IPS-20b (cell line): ENCODE results near the gene AMPD2.
A peak's percentile ranks its signal among the peaks of the same experiment; 100 is the strongest.

Source experiments
- H3K27ac ChIP-seq: one replicate; pipeline ENCODE4 v1.5.1; 2013; ENCODE audit warnings: low read length
- H3K27me3 ChIP-seq: 2 replicates; pipeline ENCODE4 v1.6.1; 2013; ENCODE audit warnings: mild to moderate bottlenecking, low read length, inconsistent platforms; ENCODE audit not compliant: insufficient read depth
- H3K36me3 ChIP-seq: 2 replicates; pipeline ENCODE4 v1.6.1; 2013; ENCODE audit warnings: low read depth, mild to moderate bottlenecking, inconsistent platforms, low read length, moderate library complexity; ENCODE audit not compliant: insufficient read depth
- H3K4me1 ChIP-seq: 2 replicates; pipeline ENCODE4 v1.6.1; 2013; ENCODE audit warnings: mild to moderate bottlenecking, control low read depth, inconsistent platforms, low read length, moderate library complexity; ENCODE audit not compliant: insufficient read depth
- H3K4me3 ChIP-seq: 2 replicates; pipeline ENCODE4 v1.5.1; 2013; ENCODE audit warnings: mild to moderate bottlenecking, low read length, inconsistent platforms
- H3K9ac ChIP-seq: 2 replicates; pipeline ENCODE4 v1.6.1; 2013; ENCODE audit warnings: low read depth, mild to moderate bottlenecking, inconsistent platforms, low read length, moderate library complexity
- H3K9me3 ChIP-seq: 2 replicates; pipeline ENCODE4 v1.6.1; 2013; ENCODE audit warnings: mild to moderate bottlenecking, low read depth, low read length, inconsistent platforms; ENCODE audit not compliant: insufficient read depth

Gene AMPD2

DNA sequence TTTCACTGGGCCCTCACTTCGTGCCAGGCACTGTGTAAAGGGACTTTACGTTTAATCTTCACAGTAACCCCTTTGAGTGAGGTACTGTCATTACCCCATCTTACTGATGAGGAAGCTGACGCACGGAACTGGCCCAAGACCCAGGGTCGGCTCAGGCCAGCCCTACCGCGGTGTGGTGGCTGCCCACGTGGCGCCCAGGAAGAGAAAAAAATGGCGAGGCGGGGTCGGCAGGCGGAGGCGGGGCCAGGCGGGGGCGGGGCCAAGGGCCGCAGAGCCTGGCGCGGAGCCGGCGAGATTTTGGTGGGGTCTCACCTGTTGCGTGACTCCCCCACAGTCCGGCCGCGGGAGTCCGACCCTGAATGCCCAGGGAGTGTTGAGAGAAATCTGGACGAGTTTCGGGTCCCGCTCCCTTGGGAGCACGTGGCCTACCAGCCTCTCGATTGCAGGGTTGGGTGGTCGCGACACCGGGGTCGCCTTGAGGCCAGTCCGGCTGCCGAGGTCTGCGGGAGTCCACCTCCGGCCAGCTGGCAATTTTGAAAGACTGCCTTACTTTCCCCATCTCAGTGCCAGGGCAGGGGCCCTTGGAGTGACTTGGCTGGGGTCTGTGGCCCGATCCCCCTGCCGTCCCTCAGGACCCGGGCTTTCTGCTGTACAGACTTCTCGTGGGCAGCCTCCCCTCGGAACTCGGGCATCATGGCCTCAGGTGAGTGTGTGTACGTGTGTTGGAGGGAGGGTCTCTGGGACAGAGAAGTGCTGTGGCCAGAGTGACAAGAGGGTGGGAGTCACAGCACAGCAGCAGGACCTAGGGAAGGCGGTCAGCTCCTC lies at the start of gene AMPD2, which contains the start of gene GNAT2:
AMPD2 (plus strand) TSS at position 262 of the 825 bp plus-strand sequence. CDS start 1,339 bp downstream, outside the sequence.
GNAT2 (minus strand) TSS at position 41 of the 825 bp plus-strand sequence. CDS start 6,746 bp downstream, outside the sequence.
- Histone ChIP-seq H3K9me3 (no peaks in the 10 kb centered on the region), H3K27me3 (no peaks in the 10 kb centered on the region), H3K27ac (peak within 1 kb of the TSS; percentile 29), H3K4me1 (peaks cover 12% of the 10 kb centered on the region; the same call in 1 of the 2 replicates), H3K4me3 (peak within 1 kb of the TSS; percentile 71), H3K9ac (peak within 1 kb of the TSS; percentile 75; the same call in 1 of the 2 replicates), H3K36me3 (no peaks in the 10 kb centered on the region)

- no peaks in the 10 kb centered on the region for H3K9me3 ChIP-seq
- no peaks in the 10 kb centered on the region for H3K27me3 ChIP-seq
- no peak overlapping the region for H3K4me3 ChIP-seq
- no peak overlapping the region for H3K9ac ChIP-seq
- peaks cover 13% of the 10 kb centered on the region for H3K36me3 ChIP-seq
- no peak overlapping the region for H3K27ac ChIP-seq
- peaks cover 4% of the 10 kb centered on the region; the same call in 1 of the 2 replicates for H3K4me1 ChIP-seq
Observed at GRCh38 chr1:109570414-109570813, 49.2 kb upstream of the AMPD2 start.

DNA sequence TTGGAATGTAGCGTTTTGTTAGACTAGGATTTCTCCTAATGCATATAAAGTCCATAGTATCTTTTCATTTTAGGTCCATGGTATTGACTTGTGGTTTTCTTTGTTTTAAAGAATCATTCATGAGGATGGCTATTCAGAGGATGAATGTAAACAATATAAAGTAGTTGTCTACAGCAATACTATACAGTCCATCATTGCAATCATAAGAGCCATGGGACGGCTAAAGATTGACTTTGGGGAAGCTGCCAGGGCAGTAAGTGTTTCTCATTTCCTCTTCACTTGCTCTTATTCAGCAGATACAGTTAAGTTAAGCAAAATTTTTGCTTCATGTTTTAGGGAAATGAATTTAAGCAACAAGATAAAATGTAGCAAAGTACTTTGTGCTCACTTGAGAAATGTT lies 45.9 kb upstream of the AMPD2 start:
- no peaks in the 10 kb centered on the region for H3K27me3 ChIP-seq
- no peak overlapping the region for H3K27ac ChIP-seq
- H3K9me3 ChIP-seq: no peaks in the 10 kb centered on the region

DNA sequence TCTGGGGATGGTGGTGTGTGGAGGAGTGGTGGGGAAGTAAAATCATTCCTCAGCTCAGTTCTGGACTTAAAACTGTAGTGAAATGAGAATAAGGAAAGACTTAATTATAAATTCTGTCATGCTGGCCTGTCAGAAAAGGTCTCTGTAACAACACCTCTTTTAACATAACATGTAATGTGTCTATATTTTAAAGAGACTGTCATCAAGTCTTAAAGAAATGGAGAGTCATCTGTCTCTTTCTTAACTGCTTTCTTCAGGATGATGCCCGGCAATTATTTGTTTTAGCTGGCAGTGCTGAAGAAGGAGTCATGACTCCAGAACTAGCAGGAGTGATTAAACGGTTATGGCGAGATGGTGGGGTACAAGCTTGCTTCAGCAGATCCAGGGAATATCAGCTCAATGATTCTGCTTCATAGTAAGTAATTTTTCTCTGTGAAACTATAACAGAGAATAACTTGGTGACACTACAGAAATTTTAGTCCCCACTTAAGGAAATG lies 40.6 kb upstream of the AMPD2 start:
- Histone ChIP-seq H3K36me3 (peaks cover 67% of the 10 kb centered on the region), H3K27ac (no peak overlapping the region), H3K4me3 (no peak overlapping the region), H3K9ac (no peak overlapping the region), H3K4me1 (no peaks in the 10 kb centered on the region), H3K9me3 (no peaks in the 10 kb centered on the region), H3K27me3 (no peaks in the 10 kb centered on the region)

More for the DNA sequence above, 45.9 kb upstream of the AMPD2 start:
- H3K4me3 ChIP-seq: no peak overlapping the region
- peaks cover 28% of the 10 kb centered on the region for H3K36me3 ChIP-seq
- no peak overlapping the region for H3K9ac ChIP-seq
- H3K4me1 ChIP-seq: 0 out of 2 replicates have a peak, but pooled peaks cover 4% of the 10 kb centered on the region

- no peak overlapping the region for H3K4me3 ChIP-seq
- H3K27ac ChIP-seq: no peak overlapping the region
- H3K4me1 ChIP-seq: no peaks in the 10 kb centered on the region
- H3K27me3 ChIP-seq: no peaks in the 10 kb centered on the region
- no peaks in the 10 kb centered on the region for H3K9me3 ChIP-seq
- no peak overlapping the region for H3K9ac ChIP-seq
- H3K36me3 ChIP-seq: peaks cover 67% of the 10 kb centered on the region
Observed at GRCh38 chr1:109579491-109579890, 40.1 kb upstream of the AMPD2 start.

- no peaks in the 10 kb centered on the region for H3K9me3 ChIP-seq
- H3K27ac ChIP-seq: no peak overlapping the region
- H3K36me3 ChIP-seq: peaks cover 85% of the 10 kb centered on the region
- no peaks in the 10 kb centered on the region for H3K4me1 ChIP-seq
- no peaks in the 10 kb centered on the region for H3K27me3 ChIP-seq
- H3K4me3 ChIP-seq: no peak overlapping the region
- H3K9ac ChIP-seq: no peak overlapping the region
Observed at GRCh38 chr1:109582021-109582420, 37.6 kb upstream of the AMPD2 start.

- Histone ChIP-seq H3K9ac (no peak overlapping the region), H3K36me3 (peaks cover 90% of the 10 kb centered on the region), H3K9me3 (no peaks in the 10 kb centered on the region), H3K27me3 (no peaks in the 10 kb centered on the region), H3K4me3 (no peak overlapping the region), H3K27ac (no peak overlapping the region), H3K4me1 (no peaks in the 10 kb centered on the region)
Observed at GRCh38 chr1:109584766-109585165, 34.9 kb upstream of the AMPD2 start.

DNA sequence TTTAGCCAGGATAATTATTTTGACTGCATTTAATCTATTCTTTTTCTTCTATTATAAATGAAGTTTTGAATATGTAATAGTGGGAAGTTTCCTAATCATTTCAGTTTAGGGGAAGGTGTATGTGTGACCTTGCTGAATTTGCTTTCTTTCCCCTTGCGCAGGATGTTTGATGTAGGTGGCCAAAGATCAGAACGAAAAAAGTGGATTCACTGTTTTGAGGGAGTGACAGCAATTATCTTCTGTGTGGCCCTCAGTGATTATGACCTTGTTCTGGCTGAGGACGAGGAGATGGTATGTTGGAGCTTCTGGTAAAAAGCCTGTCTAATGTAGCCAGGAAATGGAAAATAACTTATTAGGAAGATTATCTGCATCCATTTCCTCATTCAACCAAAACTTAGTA lies 33.6 kb upstream of the AMPD2 start:
- Histone ChIP-seq H3K9me3 (no peaks in the 10 kb centered on the region), H3K27me3 (no peaks in the 10 kb centered on the region), H3K27ac (no peak overlapping the region), H3K4me3 (no peak overlapping the region), H3K4me1 (no peaks in the 10 kb centered on the region), H3K9ac (no peak overlapping the region), H3K36me3 (peaks cover 92% of the 10 kb centered on the region)

GRCh38 chr1:109589177-109589576 lies 30.5 kb upstream of the AMPD2 start:
- H3K9me3 ChIP-seq: no peaks in the 10 kb centered on the region
- no peaks in the 10 kb centered on the region for H3K27me3 ChIP-seq
- peaks cover 92% of the 10 kb centered on the region for H3K36me3 ChIP-seq
- H3K27ac ChIP-seq: no peak overlapping the region
- H3K9ac ChIP-seq: no peak overlapping the region
- no peaks in the 10 kb centered on the region for H3K4me1 ChIP-seq
- H3K4me3 ChIP-seq: no peak overlapping the region

GRCh38 chr1:109589679-109590078 lies 30.0 kb upstream of the AMPD2 start:
- no peak overlapping the region for H3K4me3 ChIP-seq
- H3K9me3 ChIP-seq: no peaks in the 10 kb centered on the region
- peaks cover 87% of the 10 kb centered on the region for H3K36me3 ChIP-seq
- no peaks in the 10 kb centered on the region for H3K27me3 ChIP-seq
- no peaks in the 10 kb centered on the region for H3K4me1 ChIP-seq
- no peak overlapping the region for H3K9ac ChIP-seq
- no peak overlapping the region for H3K27ac ChIP-seq

GRCh38 chr1:109592916-109593315 lies 26.7 kb upstream of the AMPD2 start:
- no peaks in the 10 kb centered on the region for H3K27me3 ChIP-seq
- no peaks in the 10 kb centered on the region for H3K4me1 ChIP-seq
- peaks cover 67% of the 10 kb centered on the region for H3K36me3 ChIP-seq
- H3K4me3 ChIP-seq: no peak overlapping the region
- no peak overlapping the region for H3K27ac ChIP-seq
- no peak overlapping the region for H3K9ac ChIP-seq
- no peaks in the 10 kb centered on the region for H3K9me3 ChIP-seq

GRCh38 chr1:109595531-109595930 lies 24.1 kb upstream of the AMPD2 start:
- peaks cover 43% of the 10 kb centered on the region for H3K36me3 ChIP-seq
- H3K4me1 ChIP-seq: no peaks in the 10 kb centered on the region; the same call in 1 of the 2 replicates
- H3K27ac ChIP-seq: no peak overlapping the region
- no peak overlapping the region for H3K9ac ChIP-seq
- no peaks in the 10 kb centered on the region for H3K9me3 ChIP-seq
- H3K27me3 ChIP-seq: no peaks in the 10 kb centered on the region
- no peak overlapping the region for H3K4me3 ChIP-seq
